Nephron (organoid): Measurements from ENCODE around the gene LMBR1.

Experiments
- H3K27ac Mint-ChIP-seq, 3 experiments: 2 replicates each; pipeline ENCODE4 v1.8.0; 2020; ENCODE audit warnings: mixed read lengths in 3 of 3, mild to moderate bottlenecking in 2 of 3, moderate library complexity in 1 of 3
- H3K27me3 Mint-ChIP-seq: 2 replicates; pipeline ENCODE4 v1.8.0; 2021; ENCODE audit warnings: low read depth, mild to moderate bottlenecking, moderate library complexity, mixed read lengths
- H3K36me3 Mint-ChIP-seq: 2 replicates; pipeline ENCODE4 v1.8.0; 2020; ENCODE audit warnings: low read depth, mixed read lengths
- H3K4me1 Mint-ChIP-seq: 2 replicates; pipeline ENCODE4 v1.8.0; 2020; ENCODE audit warnings: mixed read lengths
- H3K4me3 Mint-ChIP-seq, 3 experiments: 2 replicates each; pipeline ENCODE4 v1.8.0; 2020; ENCODE audit warnings: mild to moderate bottlenecking in 3 of 3, mixed read lengths in 3 of 3, moderate library complexity in 2 of 3
- H3K9me3 Mint-ChIP-seq: 2 replicates; pipeline ENCODE4 v1.8.0; 2020; ENCODE audit warnings: mixed read lengths
- CTCF ChIP-seq, 3 experiments: fragments of 200-600 bp; sonication (generic); IDR thresholded peaks; one replicate each; pipeline ENCODE4 v1.5.0; 2021; ENCODE audit warnings: antibody characterized with exemption in 3 of 3; ENCODE audit not compliant: unreplicated experiment in 3 of 3

Gene LMBR1

DNA sequence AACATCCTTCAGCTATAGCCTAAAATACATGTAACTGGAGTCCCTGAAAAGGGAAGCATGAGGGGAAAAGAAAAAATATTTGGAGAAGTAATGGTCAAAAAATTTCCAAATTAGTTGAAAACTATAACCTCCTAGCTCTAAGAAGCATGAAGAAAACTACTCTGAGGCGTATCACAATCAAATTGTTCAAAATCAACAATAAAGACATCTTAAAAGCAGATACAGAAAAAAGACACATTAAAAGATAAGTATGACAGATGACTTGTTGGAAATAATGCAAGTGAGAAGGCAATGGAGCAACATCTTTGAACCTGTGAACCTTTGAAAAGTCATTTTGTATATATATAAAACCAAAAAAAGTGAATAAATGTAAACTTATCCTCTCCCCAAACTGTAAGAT, 159.3 kb downstream of the LMBR1 start:
- Mint-ChIP-seq H3K27ac (no peak overlapping the region), H3K36me3 (peaks cover 81% of the 10 kb centered on the region), H3K27me3 (no peaks in the 10 kb centered on the region), H3K4me1 (no peaks in the 10 kb centered on the region), H3K9me3 (peaks cover 48% of the 10 kb centered on the region), H3K4me3 (no peak overlapping the region)
- TF ChIP-seq CTCF (IDR thresholded peaks at IDR 0.05; ENCODE audit: unreplicated experiment in 3 of 3), result no peak

GRCh38 chr7:156732091-156732625, 160.8 kb downstream of the LMBR1 start:
- Mint-ChIP-seq H3K27ac (no peak overlapping the region), H3K36me3 (peaks cover 73% of the 10 kb centered on the region), H3K4me1 (no peaks in the 10 kb centered on the region), H3K9me3 (peaks cover 48% of the 10 kb centered on the region), H3K4me3 (no peak overlapping the region), H3K27me3 (no peaks in the 10 kb centered on the region)
- no peak for TF ChIP-seq CTCF (IDR thresholded peaks at IDR 0.05; ENCODE audit: unreplicated experiment in 3 of 3)

DNA sequence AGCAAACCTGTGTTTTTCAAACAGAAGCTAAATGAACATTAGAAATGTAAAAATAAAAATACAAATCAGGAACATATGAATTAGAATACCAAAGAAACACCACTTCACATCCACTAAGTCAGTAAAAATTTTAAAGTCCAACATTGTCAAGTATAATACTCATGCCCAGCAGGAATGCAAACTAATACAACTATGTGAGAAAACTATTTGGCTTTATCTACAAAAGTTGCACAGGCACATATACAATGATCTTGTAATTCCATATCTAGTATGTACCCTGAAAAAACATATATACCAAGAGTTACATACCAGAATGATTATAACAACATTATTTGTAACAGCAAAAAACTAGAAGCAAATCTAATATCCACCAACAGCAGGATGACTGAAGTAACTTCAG, 161.3 kb downstream of the LMBR1 start:
- H3K27me3 Mint-ChIP-seq, result no peaks in the 10 kb centered on the region
- no peak for TF ChIP-seq CTCF (IDR thresholded peaks at IDR 0.05; ENCODE audit: unreplicated experiment in 3 of 3)
- H3K9me3 Mint-ChIP-seq, result peaks cover 48% of the 10 kb centered on the region
- H3K36me3 Mint-ChIP-seq, result peaks cover 68% of the 10 kb centered on the region
- H3K4me3 Mint-ChIP-seq, result no peak overlapping the region
- no peaks in the 10 kb centered on the region for H3K4me1 Mint-ChIP-seq
- no peak overlapping the region for H3K27ac Mint-ChIP-seq

DNA sequence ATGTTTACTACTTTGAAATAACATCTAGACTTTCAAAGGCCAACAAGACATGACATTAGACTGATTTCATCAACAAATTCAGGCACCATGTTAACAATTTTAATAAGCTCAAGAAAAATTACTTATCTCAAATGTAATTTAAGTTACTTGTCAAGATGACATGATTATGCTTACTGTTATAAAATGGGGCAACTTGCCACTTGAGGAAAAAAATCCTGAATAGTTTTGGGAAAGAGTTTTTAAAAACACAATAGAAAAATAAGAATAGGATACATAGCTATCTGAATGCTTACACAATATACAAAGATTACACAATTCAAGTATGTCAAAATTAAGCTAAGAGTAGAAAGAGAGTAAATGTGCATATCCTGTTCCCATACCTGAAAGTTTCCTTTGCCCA, 167.0 kb downstream of the LMBR1 start:
- Mint-ChIP-seq H3K4me1 (no peaks in the 10 kb centered on the region), H3K4me3 (no peak overlapping the region), H3K27me3 (no peaks in the 10 kb centered on the region), H3K27ac (no peak overlapping the region), H3K36me3 (peaks cover 17% of the 10 kb centered on the region), H3K9me3 (peaks cover under 1% of the 10 kb centered on the region)
- no peak for TF ChIP-seq CTCF (IDR thresholded peaks at IDR 0.05; ENCODE audit: unreplicated experiment in 3 of 3)

DNA sequence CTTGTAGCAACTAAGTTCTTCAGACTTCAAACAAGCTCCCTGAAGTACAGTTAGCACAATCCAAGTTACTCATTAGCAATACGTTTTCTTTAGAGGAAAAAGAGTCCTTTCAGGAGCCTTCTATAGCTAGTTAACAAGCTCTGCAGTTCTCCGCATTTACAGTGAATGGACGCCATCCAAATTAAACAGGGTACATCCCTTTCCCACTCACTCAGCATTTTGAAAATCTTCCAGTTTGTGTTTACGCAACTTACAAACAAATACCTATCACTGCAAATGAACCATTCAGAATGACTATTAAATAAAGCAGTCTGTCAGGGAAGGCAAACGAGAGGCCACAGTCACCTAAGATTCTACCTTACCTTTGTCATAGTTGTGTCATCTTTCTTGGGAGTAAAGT, 167.9 kb downstream of the LMBR1 start:
- Mint-ChIP-seq H3K36me3 (peaks cover 10% of the 10 kb centered on the region), H3K4me1 (no peaks in the 10 kb centered on the region), H3K9me3 (no peaks in the 10 kb centered on the region), H3K4me3 (no peak overlapping the region), H3K27me3 (no peaks in the 10 kb centered on the region), H3K27ac (peak overlapping the region in 2 of 3 experiments; percentile 2 to 8)
- no peak for TF ChIP-seq CTCF (IDR thresholded peaks at IDR 0.05; ENCODE audit: unreplicated experiment in 3 of 3)

- no peak for TF ChIP-seq CTCF (IDR thresholded peaks at IDR 0.05; ENCODE audit: unreplicated experiment in 3 of 3)
- Mint-ChIP-seq H3K27me3 (no peaks in the 10 kb centered on the region), H3K9me3 (peaks cover 1% of the 10 kb centered on the region), H3K36me3 (peaks cover 17% of the 10 kb centered on the region), H3K4me3 (no peak overlapping the region), H3K27ac (no peak overlapping the region), H3K4me1 (no peaks in the 10 kb centered on the region)
These were observed 170.7 kb downstream of the LMBR1 start for GRCh38 chr7:156722043-156722826.
